GM18526 (cell line): ENCODE data around the gene LSP1.

Experiments
- POLR2A ChIP-seq: IDR thresholded peaks from 3 replicates; pipeline ENCODE4 v1.6.1; 2011; ENCODE audit not compliant: insufficient read length; ENCODE audit errors: extremely low read depth

Gene LSP1

DNA sequence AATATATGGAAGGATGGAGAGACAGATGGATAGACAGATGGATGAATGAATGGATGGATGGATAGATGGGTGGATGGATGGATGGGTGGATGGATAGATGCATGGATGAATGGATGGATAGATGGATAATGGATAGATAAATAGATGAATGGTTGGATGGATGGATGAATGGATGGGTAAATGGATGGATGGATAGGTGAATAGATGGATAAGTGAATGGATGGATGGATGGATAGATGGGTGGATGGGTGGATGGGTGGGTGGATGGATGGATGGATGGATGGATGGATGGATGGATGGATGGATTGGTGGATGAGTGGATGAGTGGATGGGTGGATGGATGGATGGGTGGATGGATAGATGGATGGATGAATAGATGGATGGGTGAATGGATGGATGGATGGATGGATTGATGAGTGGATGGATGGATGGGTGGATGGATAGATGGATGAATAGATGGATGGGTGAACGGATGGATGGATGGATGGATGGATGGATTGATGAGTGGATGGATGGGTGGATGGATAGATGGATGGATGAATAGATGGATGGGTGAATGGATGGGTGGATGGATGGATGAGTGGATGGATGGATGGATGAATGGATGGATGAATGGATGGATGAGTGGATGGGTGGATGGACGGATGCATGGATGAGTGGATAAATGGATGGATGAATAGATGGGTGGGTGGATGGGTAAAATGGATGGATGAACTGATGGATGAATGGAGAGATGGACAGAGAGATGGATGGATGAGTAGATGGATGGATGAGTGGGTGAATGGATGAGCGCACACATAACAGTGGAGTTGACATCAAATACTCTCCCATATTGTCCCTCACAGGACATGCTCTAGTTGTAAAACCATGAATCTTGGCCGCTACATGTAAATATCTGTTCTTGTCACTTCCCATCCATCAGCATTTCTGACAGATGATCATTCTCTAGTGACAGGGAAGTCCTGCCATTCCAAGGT, 8.8 kb downstream of the LSP1 start:
- no peak for TF ChIP-seq POLR2A

DNA sequence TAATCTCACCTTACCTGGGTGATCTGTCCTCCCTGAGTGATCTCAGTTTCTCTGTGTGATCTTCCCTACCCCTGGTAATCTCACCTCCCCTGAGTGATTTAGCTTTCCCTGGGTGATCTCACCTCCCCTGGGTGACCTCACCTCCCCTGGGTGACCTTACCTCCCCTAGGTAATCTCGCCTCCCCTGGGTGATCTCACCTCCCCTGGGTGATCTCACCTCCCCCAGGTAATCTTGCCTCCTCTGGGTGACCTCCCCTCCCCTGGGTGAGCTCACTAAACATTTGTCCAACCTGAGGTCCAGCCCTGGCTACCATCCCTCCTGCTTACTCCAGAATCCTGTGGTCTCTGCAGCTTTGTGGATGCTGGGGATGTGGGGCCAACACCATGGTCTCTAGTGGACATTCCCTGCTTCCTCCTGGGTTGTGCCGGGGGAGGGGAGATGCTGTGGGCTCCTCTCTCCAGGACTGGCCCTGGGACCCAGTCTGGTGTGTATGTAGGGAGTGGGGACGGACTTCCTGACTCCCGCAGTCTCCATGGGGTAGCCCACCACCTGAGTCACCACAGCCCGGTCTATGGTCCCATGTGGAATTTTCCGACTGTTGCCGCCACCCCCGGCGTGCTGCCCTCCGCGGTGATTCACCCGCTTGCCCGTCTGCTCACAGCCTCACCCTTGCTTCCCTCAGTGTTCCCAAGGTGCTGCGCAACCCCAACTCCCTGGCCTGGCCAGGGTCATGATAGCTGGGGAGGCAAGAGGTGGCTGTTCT, 9.9 kb downstream of the LSP1 start:
- TF ChIP-seq POLR2A = no peak

DNA sequence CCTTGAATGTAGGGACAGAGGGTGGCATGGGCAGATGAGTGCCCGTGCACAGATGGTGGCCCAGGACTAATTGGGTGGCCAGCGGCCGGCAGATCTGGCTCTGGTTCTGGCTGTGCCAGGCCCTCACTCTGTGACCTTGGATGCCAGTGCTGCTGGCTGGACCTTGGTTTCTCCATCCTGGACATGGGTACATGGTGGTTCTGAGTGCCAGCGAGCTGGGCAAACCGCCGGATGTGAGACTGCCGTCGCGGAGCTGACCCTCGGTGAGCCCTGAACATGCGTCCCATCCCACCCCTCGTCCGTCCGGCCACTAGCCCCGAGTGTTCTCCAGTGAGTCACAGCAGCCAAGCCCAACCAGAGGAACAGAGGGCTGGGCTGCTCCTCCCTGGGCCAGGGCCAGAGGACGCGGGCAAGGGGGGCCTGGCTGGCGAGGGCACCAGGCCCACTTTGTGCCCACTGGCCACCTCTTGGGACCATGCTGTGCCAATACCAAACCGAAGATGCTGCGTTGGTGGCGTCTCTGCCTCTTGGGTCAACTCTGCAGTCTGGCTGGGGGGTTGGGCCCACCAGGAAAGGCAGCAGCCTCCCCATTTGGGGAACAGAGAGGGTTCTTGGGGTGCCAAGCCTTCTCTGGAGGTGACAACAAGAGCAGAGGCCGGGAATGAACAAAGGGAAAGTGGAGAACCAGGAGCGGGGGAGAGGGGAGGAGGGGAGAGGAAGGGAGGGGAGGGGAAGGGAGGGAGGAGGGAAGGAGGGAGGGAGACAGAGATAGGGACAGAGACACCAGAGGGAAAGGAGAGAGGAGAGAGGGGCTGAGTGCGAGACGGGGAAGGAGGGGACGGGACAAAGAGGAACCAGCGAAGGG, 10.7 kb downstream of the LSP1 start:
- no peak for TF ChIP-seq POLR2A

DNA sequence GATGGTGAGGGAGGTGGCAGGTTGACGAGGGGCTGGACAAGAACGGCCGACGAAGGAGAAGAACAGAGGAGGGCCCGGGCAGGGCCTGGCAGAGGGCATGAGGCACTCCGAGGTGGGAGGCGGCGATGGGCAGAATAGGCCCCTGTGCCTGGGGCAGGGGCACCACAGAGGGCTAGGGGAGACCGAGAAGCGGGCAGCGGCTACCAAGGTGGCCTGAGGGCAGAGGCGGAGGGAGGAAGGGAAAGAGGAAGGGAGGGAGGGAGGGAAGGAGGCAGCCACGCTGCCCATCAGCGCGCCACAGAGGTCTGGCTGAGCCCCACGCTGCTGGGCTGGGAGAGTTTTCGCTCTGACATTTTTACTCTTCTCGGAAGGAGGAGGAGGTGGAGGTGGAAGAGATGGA, 11.3 kb downstream of the LSP1 start:
- no peak for TF ChIP-seq POLR2A

DNA sequence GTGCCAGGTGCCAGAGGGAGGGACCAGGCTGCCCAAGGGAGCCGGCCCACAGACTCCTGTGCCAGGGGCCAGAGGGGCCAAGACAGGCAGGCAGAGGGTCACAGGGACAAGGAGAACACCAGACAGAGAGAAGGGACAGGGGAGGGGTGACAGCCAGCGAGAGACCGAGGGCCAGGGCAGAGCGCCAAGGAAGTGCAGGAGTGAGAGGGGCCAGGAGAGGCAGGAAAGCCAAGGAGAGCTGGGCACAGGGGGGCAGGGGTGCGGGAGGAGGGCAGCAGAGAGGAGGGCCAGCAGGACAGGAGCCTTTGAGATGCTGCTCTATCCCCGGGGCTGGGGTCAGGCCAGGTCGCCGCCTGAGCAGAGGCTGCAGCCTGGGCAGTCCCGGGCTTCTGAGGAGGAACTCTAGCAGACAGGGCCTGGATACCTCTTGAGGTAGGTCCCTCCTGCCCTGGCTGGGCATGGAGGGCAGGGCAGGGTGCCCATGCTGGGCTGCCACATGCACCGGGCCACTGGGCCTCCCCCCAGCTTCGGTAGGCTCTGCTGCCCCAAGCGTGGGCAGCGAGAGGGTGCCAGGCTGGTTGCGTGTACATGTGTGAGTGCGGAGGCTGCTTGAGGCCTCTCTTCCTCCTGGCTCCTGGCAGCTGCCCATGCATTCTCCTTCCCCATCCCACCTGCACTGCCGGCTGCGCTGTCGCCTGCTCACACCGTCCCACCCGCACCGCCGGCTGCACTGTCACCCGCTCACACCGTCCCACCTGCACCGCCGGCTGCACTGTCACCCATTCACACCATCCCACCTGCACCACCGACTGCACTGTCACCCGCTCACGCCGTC, 12.2 kb downstream of the LSP1 start:
- no peak for TF ChIP-seq POLR2A

DNA sequence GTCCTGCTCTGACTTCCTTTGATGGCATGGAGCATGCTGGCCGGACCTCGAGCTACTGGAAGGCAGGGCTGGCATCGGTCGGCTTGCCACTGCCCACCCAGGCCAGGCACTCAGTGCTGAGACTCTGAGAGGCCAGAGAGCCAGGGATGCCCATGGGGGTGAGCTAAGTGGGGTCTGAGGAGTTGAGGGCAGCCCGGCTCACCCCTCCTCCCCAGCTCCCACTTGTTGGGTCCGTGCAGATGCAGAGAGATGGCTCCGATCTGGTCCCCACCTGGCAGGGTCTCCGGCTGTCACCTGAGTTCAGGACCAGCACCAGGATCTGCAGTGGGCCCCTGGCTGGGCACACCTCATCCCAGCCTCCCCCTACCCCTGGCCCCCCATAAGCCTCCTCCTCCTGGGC, 13.3 kb downstream of the LSP1 start:
- TF ChIP-seq POLR2A = no peak

DNA sequence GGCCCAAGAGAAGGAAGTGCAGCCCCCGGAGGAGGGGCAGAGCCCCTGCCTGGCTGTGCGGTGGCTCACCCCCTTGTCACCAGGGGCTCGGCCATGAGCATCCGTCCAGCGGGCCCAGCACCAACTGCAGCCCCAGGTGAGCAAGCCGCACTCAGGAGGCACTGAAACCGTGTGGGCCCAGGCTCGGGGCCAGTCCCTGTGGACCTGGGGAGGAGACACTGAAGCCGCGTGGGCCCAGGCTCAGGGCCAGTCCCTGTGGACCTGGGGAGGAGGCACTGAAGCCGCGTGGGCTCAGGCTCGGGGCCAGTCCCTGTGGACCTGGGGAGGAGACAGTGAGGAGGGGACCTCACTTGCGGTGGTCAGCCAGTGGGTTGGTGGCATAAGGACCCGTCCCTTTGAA, 13.9 kb downstream of the LSP1 start:
- no peak for TF ChIP-seq POLR2A

DNA sequence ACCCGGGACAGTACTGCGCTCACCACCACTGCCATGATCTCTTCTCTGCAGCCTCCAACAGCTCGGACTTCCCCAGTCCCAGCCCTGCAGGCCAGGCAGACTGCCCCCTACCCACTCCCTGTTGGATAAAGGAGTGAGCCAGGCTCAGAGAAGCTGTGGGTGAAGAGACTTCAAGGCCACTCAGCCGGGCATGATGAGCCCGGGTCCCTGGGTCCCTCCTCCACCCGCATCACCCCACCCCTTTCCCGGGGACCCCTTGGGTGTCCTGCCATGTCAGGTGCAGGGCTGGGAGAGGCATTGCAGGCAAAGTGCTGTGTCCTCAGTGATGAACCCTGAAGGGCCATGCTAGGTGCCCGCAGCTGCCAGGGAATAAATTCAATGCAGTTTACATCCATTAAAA, 14.5 kb downstream of the LSP1 start:
- TF ChIP-seq POLR2A = no peak

DNA sequence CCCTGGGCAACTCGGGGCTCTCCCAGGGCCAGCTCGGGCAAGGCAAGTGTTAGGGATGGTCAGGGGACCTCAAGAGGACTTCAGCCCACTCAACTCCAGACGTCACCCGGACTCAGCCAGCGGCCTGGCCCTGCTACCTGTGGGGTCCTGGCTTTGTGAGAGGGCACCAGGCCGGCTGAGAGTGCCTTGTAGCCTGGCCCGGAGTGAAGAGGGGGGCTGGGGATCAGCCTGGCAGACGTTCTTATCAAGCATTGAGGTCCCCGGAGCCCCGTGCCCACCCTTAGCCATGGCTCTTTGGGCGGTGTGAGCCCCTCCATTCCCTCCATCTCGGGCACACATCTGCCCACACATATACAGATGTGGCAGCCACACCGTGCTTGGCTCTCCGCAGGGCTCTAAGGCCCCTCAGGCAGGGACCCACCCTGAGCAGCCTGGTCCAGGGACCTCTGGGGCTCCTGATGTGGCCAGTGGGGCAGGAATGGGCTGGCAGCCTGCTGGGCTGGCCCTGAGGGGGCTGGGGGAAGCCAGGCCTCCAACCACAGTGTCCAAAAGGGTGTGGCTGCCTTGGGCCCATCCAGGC, 15.3 kb downstream of the LSP1 start:
- TF ChIP-seq POLR2A = no peak

DNA sequence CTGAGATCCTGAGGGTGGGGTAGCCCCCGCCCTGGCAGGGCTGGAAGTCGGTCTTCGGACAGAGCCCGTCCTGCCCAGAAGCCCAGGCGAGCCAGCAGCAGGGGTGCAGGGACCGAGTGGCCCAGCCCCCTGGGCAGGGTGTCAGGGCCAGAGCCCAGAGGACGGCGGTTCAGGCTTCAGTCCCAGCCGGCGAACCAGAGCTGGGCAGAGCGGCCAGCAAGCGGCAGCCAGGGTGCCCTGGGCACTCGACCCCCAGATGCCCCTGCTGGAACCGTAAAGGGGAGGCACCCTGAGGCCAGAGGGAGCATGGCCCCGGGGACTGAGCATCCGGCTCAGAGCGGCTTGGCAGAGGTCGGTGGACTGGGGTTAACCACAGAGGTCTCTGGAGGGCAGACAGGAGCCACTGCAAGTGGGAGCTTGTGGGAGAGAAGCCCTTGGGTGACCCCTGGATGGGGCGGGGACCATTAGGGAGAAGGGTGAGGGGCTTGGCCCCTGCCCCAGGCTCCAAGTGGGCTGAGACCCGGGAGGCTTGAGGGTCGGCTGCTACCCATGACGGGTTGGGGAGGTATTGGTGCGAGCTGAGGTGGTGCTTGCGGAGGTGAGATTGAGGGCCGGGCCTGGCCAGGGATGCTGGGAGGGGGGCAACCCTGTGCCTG, 15.9 kb downstream of the LSP1 start:
- no peak for TF ChIP-seq POLR2A

DNA sequence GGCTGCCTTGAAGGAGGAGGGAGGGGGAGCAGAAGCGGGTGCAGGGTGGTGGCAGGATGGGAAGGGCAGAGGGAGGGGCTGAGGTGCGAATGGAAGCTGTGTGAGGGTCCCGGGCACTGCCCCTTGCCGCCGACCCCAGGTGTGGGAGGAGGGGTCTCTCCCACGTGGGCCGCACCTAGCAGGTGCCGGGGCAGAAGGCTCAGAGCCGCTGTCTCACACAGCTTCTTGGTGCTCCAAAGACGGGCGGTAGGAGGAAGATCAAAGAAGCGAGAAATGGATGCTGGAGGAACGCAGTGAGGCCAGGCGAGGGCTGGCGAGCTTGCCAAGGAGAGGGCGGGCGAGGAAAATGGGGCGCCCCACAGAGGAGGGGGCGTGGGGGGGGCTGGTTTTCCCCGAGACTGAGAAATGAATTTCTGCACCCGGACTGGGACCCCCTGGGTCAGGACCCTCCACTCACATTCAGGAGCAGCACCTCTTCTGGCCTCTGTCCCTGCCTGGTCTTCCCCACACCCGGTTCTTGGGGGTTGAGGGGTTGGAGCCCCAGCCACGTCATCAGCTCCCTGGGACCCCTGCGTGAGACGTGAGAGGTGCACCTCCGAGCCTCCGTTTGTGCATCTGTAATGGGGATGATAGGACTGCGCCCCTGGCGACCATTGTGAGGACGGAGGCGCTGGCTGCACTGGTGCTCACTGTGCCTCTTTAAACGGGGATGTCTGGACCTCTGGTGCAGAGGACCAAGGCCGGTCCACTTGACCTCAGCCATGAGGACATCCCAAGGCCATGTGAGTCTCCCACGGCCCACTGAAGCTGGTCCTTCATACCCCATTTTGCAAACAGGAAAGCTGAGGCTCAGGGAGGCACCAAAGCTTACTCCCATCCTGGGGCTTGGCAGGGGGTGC, 16.8 kb downstream of the LSP1 start:
- no peak for TF ChIP-seq POLR2A

DNA sequence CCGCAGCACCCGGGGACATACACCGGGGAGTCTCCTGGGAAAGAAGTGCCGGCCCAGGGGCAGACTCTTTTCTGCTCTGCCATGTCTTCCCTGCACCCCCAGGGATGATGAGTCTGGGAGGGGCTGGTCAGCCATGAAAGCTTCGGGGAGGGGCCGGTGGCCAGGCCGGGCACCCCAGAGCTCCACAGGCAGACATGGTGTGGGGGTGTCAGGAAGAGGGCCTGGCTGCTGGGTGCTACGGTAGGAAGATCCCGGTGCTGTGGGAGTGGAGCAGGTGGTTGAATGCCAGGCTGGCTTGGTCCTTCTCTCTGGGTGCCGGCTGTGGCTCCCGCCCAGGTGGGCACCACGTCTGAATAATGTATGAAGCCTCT, 17.4 kb downstream of the LSP1 start:
- no peak for TF ChIP-seq POLR2A

DNA sequence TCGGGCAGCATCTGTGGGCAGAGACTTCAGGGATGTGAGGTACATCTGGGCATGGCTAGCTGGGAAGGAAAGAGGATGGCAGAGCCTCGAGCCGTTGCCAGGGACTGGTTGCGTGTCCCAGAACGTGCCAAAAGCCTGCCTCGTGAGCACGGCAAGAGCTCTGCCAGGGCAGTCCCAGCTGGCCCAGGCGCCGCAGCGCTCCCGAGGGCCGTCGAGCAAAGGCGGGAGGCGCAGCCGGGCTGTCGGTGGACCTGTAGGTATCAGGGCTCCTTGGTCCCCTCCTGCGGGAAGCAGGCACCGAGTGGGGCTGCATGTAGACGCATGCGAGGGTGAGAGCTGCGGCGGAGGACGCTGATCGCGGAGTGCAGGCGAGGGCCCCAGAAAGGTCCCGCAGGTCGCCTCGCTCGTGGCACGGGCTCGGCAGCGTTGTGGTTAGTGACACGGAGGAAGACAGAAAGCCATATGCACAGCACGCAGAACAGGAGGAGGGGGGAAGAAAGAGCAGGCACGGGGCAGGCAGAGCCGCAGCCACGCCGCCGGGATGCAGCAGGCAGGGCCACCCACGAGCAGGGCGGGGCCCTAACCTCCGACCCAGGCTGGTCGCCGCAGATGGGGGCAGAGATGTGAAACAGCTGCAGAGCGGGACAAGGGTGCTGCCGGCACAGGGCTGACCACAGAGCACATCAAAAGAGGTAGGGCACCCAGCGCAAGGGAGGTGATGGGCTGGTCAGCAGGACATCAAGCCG, 18.0 kb downstream of the LSP1 start:
- no peak for TF ChIP-seq POLR2A
